GM12891 (cell line): ENCODE results near the gene NPAS1.
A peak's percentile ranks its signal among the peaks of the same experiment; 100 is the strongest.
"Not testable (repeated sequence)": the region's sequence is repeated elsewhere in the genome, so short reads cannot be mapped to it uniquely, and the experiment has no call there.

Experiments used
- DNase-seq: peaks from one replicate; pipeline ENCODE4 v3.0.0; 2011; ENCODE audit warnings: low spot score; ENCODE audit not compliant: insufficient read length
- FAIRE-seq: peaks from 2 replicates; lab custom pipeline; 2011; peaks lifted over from hg19 to GRCh38; lab: Jason Lieb, UNC
- PAX5 ChIP-seq: IDR thresholded peaks from 2 replicates; pipeline ENCODE4 v1.6.1; 2011; ENCODE audit warnings: low read length, moderate library complexity, mild to moderate bottlenecking; ENCODE audit not compliant: insufficient read depth, severe bottlenecking
- POLR2A ChIP-seq: IDR thresholded peaks from 2 replicates; pipeline ENCODE4 v1.6.1; 2011; ENCODE audit warnings: low read depth, low read length, control low read depth
- POLR2AphosphoS5 ChIP-seq: IDR thresholded peaks from 2 replicates; pipeline ENCODE4 v1.6.1; 2011; ENCODE audit warnings: low read depth, low read length, control low read depth
- POU2F2 ChIP-seq: IDR thresholded peaks from 2 replicates; pipeline ENCODE4 v1.6.1; 2011; ENCODE audit warnings: low read depth, mild to moderate bottlenecking, control low read depth, low read length, moderate library complexity
- SPI1 ChIP-seq: IDR thresholded peaks from 2 replicates; pipeline ENCODE4 v1.6.1; 2011; ENCODE audit warnings: low read depth, low read length, control low read depth
- TAF1 ChIP-seq: IDR thresholded peaks from 2 replicates; pipeline ENCODE4 v1.6.1; 2011; ENCODE audit warnings: low read depth, low read length, control low read depth

Gene NPAS1

DNA sequence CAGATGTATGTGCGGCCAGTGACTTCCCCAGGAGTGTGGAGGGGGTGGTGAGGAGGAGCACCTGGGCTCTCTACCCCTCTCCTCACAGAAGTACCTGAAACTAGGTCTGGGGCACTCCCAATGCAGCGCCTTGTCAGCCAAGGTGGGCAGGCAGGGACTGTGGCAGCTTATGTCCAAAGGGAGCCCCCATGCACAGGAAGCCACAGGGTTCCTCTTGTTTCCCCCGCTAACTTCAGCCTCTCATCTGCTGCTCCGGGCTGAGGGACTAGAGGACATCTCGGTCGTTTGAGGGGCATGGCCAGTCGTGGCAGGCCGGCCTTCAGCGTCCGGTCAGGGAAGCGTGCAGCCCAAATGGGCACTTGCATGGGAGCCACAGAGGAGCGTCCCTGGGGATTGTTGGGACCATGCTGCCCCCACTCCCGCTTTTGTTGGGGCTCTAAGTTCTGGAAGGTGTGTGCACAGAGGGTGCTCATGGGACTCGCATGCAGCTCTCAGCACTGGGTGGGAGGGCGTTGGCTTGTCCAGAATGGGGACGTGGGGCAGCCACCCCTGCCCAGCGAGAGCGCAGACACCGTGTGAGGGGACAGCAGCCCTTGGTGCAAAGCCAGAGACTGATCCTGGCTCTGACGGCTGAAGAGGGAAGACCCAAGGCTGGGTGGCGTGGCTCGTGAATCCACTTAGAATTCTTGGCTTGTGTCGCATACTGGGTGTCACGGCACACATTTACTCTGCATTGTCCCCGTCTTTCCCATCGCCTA, 16.6 kb upstream of the NPAS1 start:
- FAIRE-seq, result no peak
- DNase-seq, result no peak

DNA sequence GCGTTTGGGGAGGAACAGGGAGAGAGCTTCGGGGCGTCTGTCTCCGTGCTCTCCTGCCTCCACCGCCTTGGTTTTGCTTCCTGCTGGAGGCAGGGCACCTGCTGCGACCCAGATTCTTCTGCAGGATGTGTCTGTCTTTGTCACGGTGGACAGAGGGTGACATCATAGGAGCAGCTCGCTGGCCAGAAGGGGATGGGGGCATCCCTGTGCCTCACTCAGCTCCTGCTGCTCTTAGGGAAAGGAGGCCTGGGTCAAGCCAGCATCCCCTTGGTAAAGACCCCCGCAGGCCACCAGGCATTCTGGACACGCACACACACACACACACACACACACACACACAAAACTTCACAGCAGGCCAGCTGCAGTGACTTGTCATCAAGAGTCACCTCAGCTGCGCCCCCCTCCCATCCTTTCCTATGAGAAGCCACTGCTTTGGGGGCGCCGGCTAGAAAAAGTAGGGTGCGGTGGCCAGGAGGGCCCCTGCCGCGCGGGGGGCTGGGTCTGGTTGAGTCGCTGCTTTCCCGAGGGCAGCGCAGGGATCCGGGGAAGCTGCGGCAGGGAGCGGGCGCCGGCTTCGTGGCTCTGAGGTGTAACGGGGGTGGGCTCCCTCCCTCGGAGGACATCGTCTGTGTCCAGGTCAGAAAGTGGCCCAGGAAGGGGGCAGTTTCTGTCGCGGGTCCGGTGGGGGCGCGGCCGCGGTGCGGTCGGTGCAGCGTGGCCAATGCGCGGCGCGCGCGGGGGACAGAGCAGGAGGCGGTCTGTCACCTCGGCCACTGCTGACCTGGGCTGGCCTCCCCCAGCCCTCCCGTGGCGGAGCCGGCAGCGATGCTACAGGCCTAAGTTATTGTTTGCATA, 15.8 kb upstream of the NPAS1 start:
- no peak for DNase-seq
- TF ChIP-seq TAF1, result no peak
- no peak for TF ChIP-seq POU2F2
- no peak for TF ChIP-seq POLR2A
- TF ChIP-seq PAX5, result no peak
- no peak for TF ChIP-seq POLR2AphosphoS5
- TF ChIP-seq SPI1, result no peak
- FAIRE-seq, result no peak

More for the DNA sequence above, 16.6 kb upstream of the NPAS1 start:
- TF ChIP-seq TAF1 (no peak), POU2F2 (no peak)

DNA sequence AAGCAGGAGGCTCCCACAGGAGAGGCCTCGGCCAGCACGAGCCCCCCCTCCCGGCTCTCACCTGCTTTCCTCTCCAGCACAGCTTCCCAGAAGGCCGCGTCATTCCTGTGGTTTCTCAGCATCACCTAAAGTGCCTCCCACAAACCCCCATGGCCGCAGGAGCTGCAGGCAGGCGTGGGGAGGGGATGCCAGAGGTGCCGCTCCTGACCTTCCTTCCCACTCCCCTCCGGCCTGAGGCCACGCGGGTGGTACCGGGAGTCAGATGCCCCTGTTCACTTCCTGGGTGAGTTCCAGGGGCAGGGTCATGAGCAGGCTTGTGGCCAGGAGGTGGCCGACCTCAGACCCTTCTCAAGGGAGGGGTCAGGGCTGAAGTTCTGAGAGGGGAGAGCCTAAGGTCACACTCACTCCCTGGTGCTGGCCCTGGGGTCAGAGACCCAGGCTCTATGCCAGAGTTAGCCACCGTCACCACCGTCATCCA, 14.4 kb upstream of the NPAS1 start:
- no peak for FAIRE-seq

DNA sequence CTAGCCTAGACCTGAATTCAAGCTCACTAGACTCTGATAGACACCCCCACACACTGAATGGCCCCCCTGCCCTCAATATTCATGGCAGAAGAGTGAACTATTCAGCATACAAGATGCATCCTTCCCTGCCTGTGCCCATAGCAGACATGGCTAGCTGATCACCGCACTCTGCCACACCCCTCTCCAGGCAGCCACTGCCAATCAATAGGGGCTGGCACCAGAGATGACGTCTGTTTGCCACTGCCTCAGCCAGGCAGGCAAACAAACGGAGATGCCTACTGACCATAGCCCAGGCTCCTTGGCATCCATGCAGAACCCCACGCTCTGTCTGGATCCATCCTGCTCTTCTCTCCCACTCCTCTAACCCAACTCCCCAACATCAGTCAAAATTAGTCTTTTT, 13.8 kb upstream of the NPAS1 start:
- DNase-seq (no peak), FAIRE-seq (no peak)
- TF ChIP-seq POLR2A (no peak), POLR2AphosphoS5 (no peak), TAF1 (no peak), SPI1 (no peak), POU2F2 (no peak), PAX5 (no peak)

More for the DNA sequence above, 14.4 kb upstream of the NPAS1 start:
- no peak for DNase-seq
- TF ChIP-seq SPI1, result no peak
- no peak for TF ChIP-seq POLR2A
- no peak for TF ChIP-seq POLR2AphosphoS5
- TF ChIP-seq PAX5, result no peak
- TF ChIP-seq TAF1, result no peak
- TF ChIP-seq POU2F2, result no peak

DNA sequence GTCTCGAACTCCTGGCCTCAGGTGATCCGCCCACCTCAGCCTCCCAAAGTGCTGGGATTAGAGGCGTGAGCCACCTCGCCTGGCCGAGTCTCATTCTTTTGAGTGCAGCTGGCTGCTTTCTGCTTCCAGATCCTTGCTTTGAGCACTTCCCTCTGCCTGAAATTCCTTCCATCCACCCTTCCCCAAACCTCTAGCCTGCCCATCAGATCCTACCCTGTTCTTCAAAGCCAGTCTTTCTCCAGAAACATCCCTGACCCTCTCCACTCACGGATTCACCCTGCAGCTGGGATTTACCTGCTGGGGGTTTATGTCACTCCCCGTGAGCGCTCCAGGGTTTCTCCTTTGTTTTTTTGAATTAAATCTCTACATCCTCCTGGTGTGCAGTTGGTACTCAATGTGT, 13.1 kb upstream of the NPAS1 start:
- no peak for DNase-seq
- FAIRE-seq, result no peak
- TF ChIP-seq TAF1, result no peak
- no peak for TF ChIP-seq POLR2AphosphoS5
- no peak for TF ChIP-seq PAX5
- no peak for TF ChIP-seq POU2F2
- no peak for TF ChIP-seq POLR2A
- no peak for TF ChIP-seq SPI1

DNA sequence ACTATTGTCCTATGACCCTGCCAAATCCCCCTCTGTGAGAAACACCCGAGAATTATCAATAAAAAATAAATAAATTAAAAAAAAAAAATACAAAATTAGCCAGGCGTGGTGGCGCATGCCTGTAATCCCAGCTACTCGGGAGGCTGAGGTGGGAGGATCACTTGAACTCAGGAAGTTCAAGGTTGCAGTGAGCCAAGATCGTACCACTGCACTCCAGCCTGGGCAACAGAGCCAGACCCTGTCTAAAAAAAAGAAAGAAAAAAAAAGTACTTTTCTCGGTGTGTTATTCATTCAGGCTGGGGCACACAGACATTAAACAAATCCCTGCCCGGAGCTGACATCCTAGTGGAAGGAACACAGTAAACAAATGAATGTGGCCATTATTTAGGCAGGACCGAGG, 9.1 kb upstream of the NPAS1 start:
- not testable (repeated sequence) for FAIRE-seq, DNase-seq

DNA sequence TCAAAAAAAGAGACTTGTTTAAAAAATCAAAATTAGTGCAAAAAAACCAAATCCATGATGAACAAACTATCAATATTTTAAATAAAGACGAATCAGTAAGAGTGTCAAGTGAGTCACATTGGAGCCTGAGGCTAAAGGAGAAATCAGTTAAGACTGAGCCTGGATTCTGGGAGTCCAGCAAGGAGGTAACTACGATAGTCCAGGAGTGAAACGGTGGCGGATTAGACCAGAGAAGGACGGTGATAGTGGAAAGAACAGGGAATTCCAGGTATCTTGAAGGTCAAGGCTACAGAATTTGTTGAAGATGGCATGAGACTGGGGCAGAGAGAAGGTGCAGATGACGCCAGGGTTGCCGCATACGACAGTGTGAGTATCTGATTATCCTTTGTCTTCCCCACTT, 7.0 kb upstream of the NPAS1 start:
- FAIRE-seq, result no peak
- no peak for DNase-seq
- TF ChIP-seq POLR2A, result no peak
- TF ChIP-seq POU2F2, result no peak
- no peak for TF ChIP-seq TAF1

DNA sequence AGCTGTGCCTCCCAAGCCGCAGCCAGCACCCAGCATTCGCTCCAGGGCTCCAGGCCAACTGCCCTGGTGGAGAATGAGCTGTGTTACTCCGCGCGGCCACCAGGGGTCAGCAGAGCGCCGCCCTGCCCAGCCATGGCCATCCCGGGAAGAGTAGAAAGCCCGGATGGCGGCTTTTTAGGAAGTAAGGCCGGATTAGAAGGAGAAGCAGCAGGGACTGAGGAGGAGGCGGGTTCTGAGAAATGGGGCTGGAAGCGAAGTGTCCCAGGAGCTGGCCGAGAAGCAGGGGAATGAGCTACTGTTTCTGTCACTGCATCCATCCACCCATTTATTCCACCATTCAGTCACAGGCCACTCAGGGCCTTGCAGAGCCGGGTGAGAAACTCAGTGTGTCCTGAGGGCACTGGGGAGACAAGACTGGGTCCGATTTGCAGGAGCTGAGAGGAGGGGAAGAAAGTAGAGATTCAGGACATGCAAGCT, 6.6 kb upstream of the NPAS1 start:
- no peak for TF ChIP-seq PAX5
- FAIRE-seq, result peak; percentile 94
- DNase-seq, result no peak

DNA sequence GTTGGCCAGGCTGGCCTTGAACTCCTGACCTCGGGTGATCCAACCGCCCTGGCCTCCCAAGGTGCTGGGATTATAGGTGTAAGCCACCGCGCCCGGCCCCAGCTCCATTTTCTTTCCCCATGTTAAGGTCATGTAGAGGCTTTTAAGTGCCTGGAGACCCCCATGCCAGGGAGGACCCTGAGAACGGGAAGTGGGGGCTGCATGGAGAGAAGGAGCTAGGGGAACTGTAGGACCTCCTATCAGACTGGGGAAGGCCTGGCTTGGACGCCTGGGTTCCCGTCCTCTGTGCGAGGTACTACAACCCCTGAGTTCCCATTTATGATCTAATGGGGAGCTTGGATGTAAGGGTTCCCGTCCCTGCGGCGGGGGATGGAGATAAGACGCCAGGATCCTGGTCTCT, 714 bp upstream of the NPAS1 start:
- FAIRE-seq (no peak), DNase-seq (no peak)
- TF ChIP-seq TAF1, result no peak
- no peak for TF ChIP-seq POU2F2

DNA sequence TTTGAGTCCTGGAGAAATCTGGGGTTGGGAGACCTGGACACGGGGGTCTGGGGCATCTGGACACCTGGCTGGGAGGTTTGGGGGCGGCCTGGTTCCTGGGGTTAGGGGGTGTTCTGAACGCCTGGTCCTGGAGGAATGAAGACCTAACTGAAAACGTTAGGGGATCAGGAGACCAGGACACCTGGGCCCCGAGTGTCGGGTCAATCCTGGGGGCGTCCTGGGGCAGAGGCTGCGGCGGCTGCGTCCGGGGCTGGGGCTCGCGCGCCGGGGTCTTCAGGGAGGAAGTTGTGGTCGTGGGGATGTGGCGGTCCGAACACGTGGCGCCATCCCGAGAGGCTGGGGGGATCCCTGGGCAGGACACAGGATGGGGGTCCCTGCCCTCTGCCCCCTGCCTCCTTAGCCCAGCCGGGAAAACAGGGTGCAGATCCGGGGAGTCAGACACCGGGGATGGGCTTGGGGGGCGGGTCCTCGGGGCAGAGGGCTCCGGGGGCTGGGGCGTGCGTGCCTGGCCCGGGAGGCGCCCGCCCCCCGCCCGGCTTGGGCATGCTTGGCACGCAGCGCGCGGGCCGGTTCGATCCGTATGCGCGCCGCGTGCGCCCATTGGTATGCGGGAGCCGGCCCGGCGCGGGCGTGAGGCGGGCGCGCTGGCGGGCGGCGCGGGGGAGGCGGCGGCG, 632 bp downstream of the NPAS1 start:
- TF ChIP-seq POLR2A, result no peak
- TF ChIP-seq PAX5, result no peak
- no peak for TF ChIP-seq SPI1
- no peak for TF ChIP-seq POU2F2
- no peak for TF ChIP-seq POLR2AphosphoS5
- TF ChIP-seq TAF1, result no peak
- no peak for FAIRE-seq
- no peak for DNase-seq
